Measurements from ENCODE around the gene SNX12. TPM values are rescaled to one million over a fixed set of nuclear protein-coding genes. Genes with fewer than 3 reads are reported as not detected.

Gene SNX12
- total RNA-seq, 1 experiment from 2014 or later = 43.7 TPM

- Histone ChIP-seq H3K27me3 (ENCODE audit: insufficient read depth, low read length) (no peaks in the 10 kb centered on the region), H3K4me3 (replicated peaks in 1 of 2; ENCODE audit: low read depth in 1 of 2, low read length in 2 of 2) (no peak overlapping the region), H3K9me3 (ENCODE audit: control insufficient read depth in 1 of 2, insufficient read depth in 1 of 2, low read depth in 1 of 2, low read length in 2 of 2) (no peaks in the 10 kb centered on the region), H4K20me1 (ENCODE audit: insufficient read depth) (no peaks in the 10 kb centered on the region; the same call in 1 of the 2 replicates), H3K79me2 (ENCODE audit: insufficient read depth, low read length) (no peaks in the 10 kb centered on the region), H3K27ac (ENCODE audit: low read depth, low read length) (no peak overlapping the region), H3K4me1 (ENCODE audit: control insufficient read depth in 1 of 2, insufficient read depth in 2 of 2, low read length in 2 of 2) (no peaks in the 10 kb centered on the region), H2AFZ (ENCODE audit: low read depth, low read length, poor library complexity, severe bottlenecking) (no peak overlapping the region), H3K9me2 (ENCODE audit: insufficient read depth) (no peaks in the 10 kb centered on the region), H3K36me3 (ENCODE audit: control insufficient read depth in 1 of 2, insufficient read depth in 2 of 2, low read length in 2 of 2) (peaks cover 0 to 2% of the 10 kb centered on the region in 2 experiments; a peak in 2 of 4 replicates), H3K9ac (ENCODE audit: low read length) (no peak overlapping the region), H3K4me2 (ENCODE audit: low read length) (no peak overlapping the region)
- ChIA-PET POLR2A (no interaction called here), CTCF (no interaction called here), RAD21 (ENCODE audit: low non-redundant PET in 1 of 2, low total read pairs in 2 of 2, uncharacterized antibody in 2 of 2, unreplicated experiment in 2 of 2) (no interaction called here)
- TF ChIP-seq YY1 (IDR thresholded peaks at IDR 0.05; ENCODE audit: extremely low read depth, insufficient replicate concordance, low read depth, low read length) (no peak), JUND (IDR thresholded peaks at IDR 0.05) (no peak), POLR2A (IDR thresholded peaks at IDR 0.05; ENCODE audit: borderline replicate concordance, extremely low read depth, insufficient read depth, insufficient read length) (no peak), ZFX (IDR thresholded peaks at IDR 0.05) (no peak), CTCF (IDR thresholded peaks at IDR 0.05 in 2 of 3, conservative IDR thresholded peaks at IDR 0.05 in 1 of 3; ENCODE audit: borderline replicate concordance in 1 of 3, insufficient read depth in 1 of 3, low read depth in 2 of 3, low read length in 2 of 3) (no peak), CBX3 (IDR thresholded peaks at IDR 0.05; ENCODE audit: low read depth) (no peak), FOSL1 (IDR thresholded peaks at IDR 0.05; ENCODE audit: low read depth) (no peak), EZH2 (IDR thresholded peaks at IDR 0.05) (no peak), SIN3A (IDR thresholded peaks at IDR 0.05; ENCODE audit: low read depth) (no peak), POLR2AphosphoS5 (IDR thresholded peaks at IDR 0.05; ENCODE audit: low read depth, low read length) (no peak), ELF1 (IDR thresholded peaks at IDR 0.05; ENCODE audit: borderline replicate concordance, low read depth) (no peak), SRF (IDR thresholded peaks at IDR 0.05; ENCODE audit: low read depth) (no peak), SP1 (IDR thresholded peaks at IDR 0.05; ENCODE audit: low read depth) (no peak), RAD21 (IDR thresholded peaks at IDR 0.05; ENCODE audit: low read depth) (no peak)
- BruUV-seq (replicated peaks) = no TSS peak
- DNase-seq (ENCODE audit: low read depth, low spot score) (no peak), ATAC-seq (no peak)
- intact Hi-C loops (cut with micrococcal nuclease) = no loop called here
Observed at GRCh38 chrX:71056867-71057266, 11.3 kb downstream of the SNX12 start.

Measured in HCT116 (cell line).